Measurements from ENCODE around the gene ADI1. TPM values are rescaled to one million over a fixed set of nuclear protein-coding genes. Genes with fewer than 3 reads are reported as not detected.
"Not testable (repeated sequence)": the region's sequence is repeated elsewhere in the genome, so short reads cannot be mapped to it uniquely, and the experiment has no call there.

Gene ADI1
- total RNA-seq, 1 donor from 2014 or later: 40.9 TPM

DNA sequence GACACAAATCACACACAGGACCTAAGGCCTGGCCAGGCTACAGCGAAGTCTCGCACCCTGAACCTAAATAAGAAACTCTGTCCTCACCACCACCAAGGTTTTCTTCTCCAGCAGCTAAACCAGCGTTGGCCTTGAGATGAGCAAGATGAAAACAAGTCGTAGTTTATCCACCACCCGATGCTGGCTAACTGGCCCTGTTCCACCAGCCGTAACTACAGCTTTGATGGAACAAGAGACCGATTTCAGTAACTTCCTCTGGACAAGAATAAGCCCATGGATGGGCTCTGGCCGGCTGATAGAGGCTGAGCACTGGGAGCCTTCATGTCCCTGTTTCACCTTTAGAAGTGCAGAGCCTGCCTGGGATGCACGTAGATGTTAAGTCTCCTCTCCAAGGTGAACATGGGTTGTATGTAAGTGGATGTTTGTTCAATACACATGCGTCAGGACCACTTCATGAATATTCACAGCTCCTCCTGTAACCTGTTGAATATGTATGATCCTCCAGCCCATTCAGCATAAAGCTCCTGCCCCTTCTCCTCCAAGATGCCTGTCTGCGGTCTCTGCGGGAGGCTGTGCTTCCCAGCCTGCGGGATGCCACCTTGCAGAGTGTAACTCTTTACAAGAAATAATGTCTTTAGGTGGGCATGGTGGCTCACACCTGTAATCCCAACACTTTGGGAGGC lies 24.2 kb downstream of the ADI1 start:
- TF ChIP-seq CTCF (IDR thresholded peaks at IDR 0.05): no peak
- no peak for DNase-seq (ENCODE audit: low spot score in 2 of 2)
- Histone ChIP-seq H3K36me3 (peaks cover 52% of the 10 kb centered on the region in 2 donors), H3K4me3 (no peak overlapping the region), H3K9me3 (no peaks in the 10 kb centered on the region), H3K27ac (peak overlapping the region in 1 of 2 donors; percentile 36), H3K4me1 (peaks cover 6 to 16% of the 10 kb centered on the region in 2 donors), H3K27me3 (no peaks in the 10 kb centered on the region)
- intact Hi-C loops (cut with DNase I): no loop called here

- Histone ChIP-seq H3K27me3 (no peaks in the 10 kb centered on the region), H3K4me3 (peak overlapping the region; percentile 21 to 55), H3K27ac (peak overlapping the region; percentile 90 to 93), H3K9me3 (no peaks in the 10 kb centered on the region), H3K4me1 (peaks cover 6 to 16% of the 10 kb centered on the region in 2 donors), H3K36me3 (peaks cover 37% of the 10 kb centered on the region in 2 donors)
- intact Hi-C loops (cut with DNase I): loop anchor here (1.0 to 2.0 kb wide), 4 partner anchors 25 to 82 kb away; partner anchors contain the start of gene RPS7
- no peak for TF ChIP-seq CTCF (IDR thresholded peaks at IDR 0.05)
- no peak for DNase-seq (ENCODE audit: low spot score in 2 of 2)
Observed at GRCh38 chr2:3493615-3494007, 25.7 kb downstream of the ADI1 start.

DNA sequence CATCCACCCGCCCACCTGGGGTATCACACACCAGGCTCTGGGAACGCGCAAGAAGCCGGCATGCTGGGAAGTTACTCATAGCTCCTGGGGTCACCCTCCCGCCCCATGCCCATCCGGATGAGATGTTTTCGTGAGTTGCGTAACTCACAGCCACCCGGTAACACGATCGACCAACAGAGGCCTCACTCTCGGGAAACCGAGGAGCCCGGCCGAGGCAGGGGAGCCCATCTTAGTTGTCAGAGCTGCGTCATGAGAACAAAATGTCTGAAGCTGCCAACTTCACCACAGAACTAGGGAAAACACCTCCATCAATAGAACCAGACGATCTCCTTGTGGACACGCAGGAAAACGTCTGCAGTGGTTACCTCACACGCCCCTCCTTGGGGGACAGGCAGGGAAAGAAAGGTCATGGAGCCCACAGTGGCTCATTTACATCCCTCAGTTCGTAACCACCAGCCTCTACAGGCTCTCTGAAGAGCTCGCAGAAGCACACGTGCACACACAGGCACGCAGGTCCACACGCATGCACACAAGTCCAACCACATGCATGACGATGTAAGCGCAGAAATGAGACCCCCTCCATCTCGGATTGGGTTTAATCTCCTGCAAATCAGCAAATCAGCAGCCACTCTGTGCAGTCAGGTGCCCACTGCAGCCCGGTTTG lies 26.2 kb downstream of the ADI1 start:
- peak in 1 of 3 experiments; percentile 10 for TF ChIP-seq CTCF (IDR thresholded peaks at IDR 0.05)
- DNase-seq (ENCODE audit: low spot score in 2 of 2): peak; percentile 77 to 98
- intact Hi-C loops (cut with DNase I): loop anchor here (1.0 to 2.0 kb wide), 6 partner anchors 23 to 82 kb away; partner anchors contain the start of genes RNASEH1 and RPS7
- Histone ChIP-seq H3K27me3 (no peaks in the 10 kb centered on the region), H3K9me3 (no peaks in the 10 kb centered on the region), H3K4me1 (peaks cover 6 to 16% of the 10 kb centered on the region in 2 donors), H3K36me3 (peaks cover 32% of the 10 kb centered on the region in 2 donors), H3K4me3 (peak overlapping the region; percentile 21 to 55), H3K27ac (peak overlapping the region; percentile 90 to 93)

GRCh38 chr2:3492475-3492787 lies 26.9 kb downstream of the ADI1 start:
- intact Hi-C loops (cut with DNase I): loop anchor here (1.0 to 2.0 kb wide), 3 partner anchors 22 to 66 kb away; partner anchors contain the start of gene RNASEH1
- not testable (repeated sequence) for DNase-seq (ENCODE audit: low spot score in 2 of 2); H3K9me3 ChIP-seq; H3K27me3 ChIP-seq
- H3K4me1 ChIP-seq: peaks cover 6 to 19% of the 10 kb centered on the region in 2 donors
- peak overlapping the region in 1 of 2 donors; percentile 55 for H3K4me3 ChIP-seq
- peaks cover 25 to 26% of the 10 kb centered on the region in 2 donors for H3K36me3 ChIP-seq
- H3K27ac ChIP-seq: peak overlapping the region; percentile 90 to 93

DNA sequence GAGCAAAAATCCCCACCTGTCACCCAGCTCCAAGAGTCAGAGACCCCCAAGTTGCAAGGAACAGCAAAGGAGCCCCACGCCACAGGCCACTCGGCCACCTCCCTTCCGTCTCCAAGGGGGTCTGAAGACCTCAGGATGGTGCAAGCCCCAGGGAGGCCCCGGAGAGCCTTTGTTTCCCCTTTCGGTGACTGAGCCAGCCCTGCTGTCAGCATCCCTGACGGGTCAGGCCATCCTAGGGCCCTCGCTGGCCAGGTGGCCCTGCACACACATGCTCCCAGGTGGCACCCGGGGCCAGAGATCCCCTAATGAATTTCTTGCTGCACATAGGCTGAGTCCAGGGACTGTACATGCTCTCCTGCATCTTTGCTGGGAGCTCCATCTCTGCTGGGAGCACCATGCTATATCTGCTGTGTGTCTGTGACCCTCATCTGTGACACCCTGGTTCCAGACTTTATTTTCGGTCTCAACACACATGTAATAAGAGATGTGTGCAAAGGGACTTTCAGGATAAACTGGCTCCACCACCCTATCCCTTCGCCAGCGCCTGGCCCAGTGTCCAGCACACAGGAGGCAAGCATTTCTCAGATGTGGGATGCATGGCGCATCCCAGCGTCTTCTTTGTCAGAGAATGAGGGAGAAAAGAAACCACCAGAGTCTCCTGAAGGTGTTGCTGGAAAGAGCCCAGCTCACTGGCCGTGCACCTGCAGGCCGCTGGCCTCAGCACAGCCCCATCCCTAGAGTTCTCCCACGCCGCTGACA lies 27.4 kb downstream of the ADI1 start:
- TF ChIP-seq CTCF (IDR thresholded peaks at IDR 0.05): no peak
- Histone ChIP-seq H3K27me3 (no peaks in the 10 kb centered on the region), H3K4me1 (peaks cover 6 to 22% of the 10 kb centered on the region in 2 donors), H3K36me3 (peaks cover 20 to 21% of the 10 kb centered on the region in 2 donors), H3K27ac (peak overlapping the region; percentile 90 to 93), H3K9me3 (no peaks in the 10 kb centered on the region), H3K4me3 (peak overlapping the region in 1 of 2 donors; percentile 55)
- DNase-seq (ENCODE audit: low spot score in 2 of 2): no peak
- intact Hi-C loops (cut with DNase I): loop anchor here (1.0 to 2.0 kb wide), 3 partner anchors 22 to 66 kb away; partner anchors contain the start of gene RNASEH1
